Smooth muscle cell (in vitro differentiated cells): ENCODE measurements around the gene STH. TPM values are rescaled to one million over a fixed set of nuclear protein-coding genes. Genes with fewer than 3 reads are reported as not detected.

ENCODE experiments used
- DNase-seq: peaks from one replicate; lab custom pipeline; 2025; ENCODE audit not compliant: unreplicated experiment; lab: John Stamatoyannopoulos, UW
- H2AFZ ChIP-seq: fragments of 200-600 bp; sonication (generic); 2 replicates; pipeline ENCODE4 v1.6.0; 2016; ENCODE audit warnings: antibody characterized with exemption, low read depth, mild to moderate bottlenecking
- H3F3A ChIP-seq: fragments of 200-600 bp; sonication (generic); 2 replicates; pipeline ENCODE4 v1.6.0; 2017; ENCODE audit warnings: antibody characterized with exemption, low read depth
- H3K27ac ChIP-seq: fragments of 200-600 bp; sonication (generic); 2 replicates; pipeline ENCODE4 v1.5.1; 2016; ENCODE audit warnings: low read depth, mild to moderate bottlenecking
- H3K27me3 ChIP-seq: fragments of 200-600 bp; sonication (generic); 2 replicates; pipeline ENCODE4 v1.6.1; 2016; ENCODE audit warnings: low read depth, mild to moderate bottlenecking
- H3K36me3 ChIP-seq: fragments of 200-600 bp; sonication (generic); 2 replicates; pipeline ENCODE4 v1.5.1; 2016; ENCODE audit warnings: low read depth
- H3K4me1 ChIP-seq: fragments of 200-600 bp; sonication (generic); 2 replicates; pipeline ENCODE4 v1.5.1; 2016; ENCODE audit warnings: low read depth
- H3K4me2 ChIP-seq: fragments of 200-600 bp; sonication (generic); 2 replicates; pipeline ENCODE4 v1.6.0; 2016; ENCODE audit warnings: mild to moderate bottlenecking
- H3K4me3 ChIP-seq: fragments of 200-600 bp; sonication (generic); 2 replicates; pipeline ENCODE4 v1.5.1; 2016; ENCODE audit warnings: mild to moderate bottlenecking
- H3K79me2 ChIP-seq: fragments of 200-600 bp; sonication (generic); 2 replicates; pipeline ENCODE4 v1.6.0; 2016; ENCODE audit warnings: low read depth, mild to moderate bottlenecking
- H3K9ac ChIP-seq: fragments of 200-600 bp; sonication (generic); 2 replicates; pipeline ENCODE4 v1.6.0; 2016; ENCODE audit warnings: low read depth
- H3K9me3 ChIP-seq: fragments of 200-600 bp; sonication (generic); replicated peaks from 2 replicates; pipeline ENCODE4 v1.5.1; 2016; ENCODE audit warnings: low read depth
- H4K20me1 ChIP-seq: fragments of 200-600 bp; sonication (generic); 2 replicates; pipeline ENCODE4 v1.6.0; 2016; ENCODE audit warnings: low read depth
- WGBS: methylation state at CpG from one replicate; pipeline ENCODE4 v1.1.7; 2016; ENCODE audit warnings: low lambda C conversion rate; 5-methylcytosine and 5-hydroxymethylcytosine counted together
- polyA plus RNA-seq: library from polyadenylated mRNA; unstranded; fragments of >200 nt; fragmentation: Nextera tagmentation; extraction: Ambion mirVana; gene quantifications from 2 replicates; pipeline ENCODE4 v1.2.1, GENCODE V29; 2016
- total RNA-seq: library from RNA; depleted of rRNA; stranded (reverse); fragments of >200 nt; gene quantifications from 2 replicates; pipeline ENCODE4 v1.2.3, GENCODE V29; 2014
- TF ChIP-seq, protein P1 (sequence below): fragments of 200-600 bp; sonication (generic); IDR thresholded peaks from 2 replicates; pipeline ENCODE4 v1.5.1; 2017; ENCODE audit warnings: borderline replicate concordance, mild to moderate bottlenecking, antibody characterized with exemption; ENCODE audit not compliant: insufficient read depth, poor library complexity, severe bottlenecking

Gene STH
- total and polyA plus RNA-seq, 2 experiments from 2014 or later, result not detected

GRCh38 chr17:45962221-45962972 is 36.7 kb upstream of the STH start:
- H4K20me1 ChIP-seq, result no peaks in the 10 kb centered on the region
- H3K9me3 ChIP-seq, result no peaks in the 10 kb centered on the region
- H3K9ac ChIP-seq, result no peak overlapping the region
- H3K79me2 ChIP-seq, result no peaks in the 10 kb centered on the region
- TF ChIP-seq, protein P1, sequence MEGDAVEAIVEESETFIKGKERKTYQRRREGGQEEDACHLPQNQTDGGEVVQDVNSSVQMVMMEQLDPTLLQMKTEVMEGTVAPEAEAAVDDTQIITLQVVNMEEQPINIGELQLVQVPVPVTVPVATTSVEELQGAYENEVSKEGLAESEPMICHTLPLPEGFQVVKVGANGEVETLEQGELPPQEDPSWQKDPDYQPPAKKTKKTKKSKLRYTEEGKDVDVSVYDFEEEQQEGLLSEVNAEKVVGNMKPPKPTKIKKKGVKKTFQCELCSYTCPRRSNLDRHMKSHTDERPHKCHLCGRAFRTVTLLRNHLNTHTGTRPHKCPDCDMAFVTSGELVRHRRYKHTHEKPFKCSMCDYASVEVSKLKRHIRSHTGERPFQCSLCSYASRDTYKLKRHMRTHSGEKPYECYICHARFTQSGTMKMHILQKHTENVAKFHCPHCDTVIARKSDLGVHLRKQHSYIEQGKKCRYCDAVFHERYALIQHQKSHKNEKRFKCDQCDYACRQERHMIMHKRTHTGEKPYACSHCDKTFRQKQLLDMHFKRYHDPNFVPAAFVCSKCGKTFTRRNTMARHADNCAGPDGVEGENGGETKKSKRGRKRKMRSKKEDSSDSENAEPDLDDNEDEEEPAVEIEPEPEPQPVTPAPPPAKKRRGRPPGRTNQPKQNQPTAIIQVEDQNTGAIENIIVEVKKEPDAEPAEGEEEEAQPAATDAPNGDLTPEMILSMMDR, result no peak
- H3K36me3 ChIP-seq, result no peaks in the 10 kb centered on the region
- H3K27ac ChIP-seq, result no peak overlapping the region
- H3K27me3 ChIP-seq, result peaks cover 7% of the 10 kb centered on the region
- WGBS, result 93% methylated on average over 12 of the region's 12 CpGs
- H3K4me3 ChIP-seq, result no peak overlapping the region
- no peaks in the 10 kb centered on the region for H3F3A ChIP-seq
- no peak overlapping the region for H3K4me2 ChIP-seq
- no peak for DNase-seq
- H2AFZ ChIP-seq, result no peak overlapping the region
- H3K4me1 ChIP-seq, result no peaks in the 10 kb centered on the region

GRCh38 chr17:45963283-45963682 is 35.8 kb upstream of the STH start:
- 84% methylated on average over 5 of the region's 5 CpGs for WGBS
- Histone ChIP-seq H3K27me3 (peaks cover 7% of the 10 kb centered on the region), H3K4me2 (no peak overlapping the region), H3K27ac (no peak overlapping the region), H3K79me2 (no peaks in the 10 kb centered on the region), H3K4me1 (no peaks in the 10 kb centered on the region), H3F3A (no peaks in the 10 kb centered on the region), H3K4me3 (no peak overlapping the region), H3K36me3 (no peaks in the 10 kb centered on the region), H3K9me3 (no peaks in the 10 kb centered on the region), H3K9ac (no peak overlapping the region), H2AFZ (no peak overlapping the region), H4K20me1 (no peaks in the 10 kb centered on the region)
- DNase-seq, result no peak
- TF ChIP-seq, protein P1, result no peak

GRCh38 chr17:45963889-45964288 is 35.2 kb upstream of the STH start:
- H2AFZ ChIP-seq, result no peak overlapping the region
- no peak overlapping the region for H3K4me3 ChIP-seq
- whole genome bisulfite sequencing, result 83% methylated on average over 5 of the region's 5 CpGs
- TF ChIP-seq, protein P1, result no peak
- H3K4me1 ChIP-seq, result no peaks in the 10 kb centered on the region
- H3F3A ChIP-seq, result no peaks in the 10 kb centered on the region
- H3K9me3 ChIP-seq, result no peaks in the 10 kb centered on the region
- H3K79me2 ChIP-seq, result no peaks in the 10 kb centered on the region
- no peaks in the 10 kb centered on the region for H4K20me1 ChIP-seq
- no peaks in the 10 kb centered on the region for H3K36me3 ChIP-seq
- H3K27me3 ChIP-seq, result peaks cover 7% of the 10 kb centered on the region
- H3K9ac ChIP-seq, result no peak overlapping the region
- H3K4me2 ChIP-seq, result no peak overlapping the region
- DNase-seq, result no peak
- H3K27ac ChIP-seq, result no peak overlapping the region

GRCh38 chr17:45964634-45965033 is 34.4 kb upstream of the STH start:
- Histone ChIP-seq H3K4me2 (no peak overlapping the region), H3K79me2 (no peaks in the 10 kb centered on the region), H3F3A (no peaks in the 10 kb centered on the region), H3K27ac (no peak overlapping the region), H4K20me1 (no peaks in the 10 kb centered on the region), H3K27me3 (peaks cover 7% of the 10 kb centered on the region), H3K9ac (no peak overlapping the region), H2AFZ (no peak overlapping the region), H3K4me3 (no peak overlapping the region), H3K9me3 (no peaks in the 10 kb centered on the region), H3K4me1 (no peaks in the 10 kb centered on the region), H3K36me3 (no peaks in the 10 kb centered on the region)
- WGBS, result 96% methylated on average over 4 of the region's 4 CpGs
- TF ChIP-seq, protein P1, result no peak
- no peak for DNase-seq
